ENCODE measurements around the gene OR4B1.

DNA sequence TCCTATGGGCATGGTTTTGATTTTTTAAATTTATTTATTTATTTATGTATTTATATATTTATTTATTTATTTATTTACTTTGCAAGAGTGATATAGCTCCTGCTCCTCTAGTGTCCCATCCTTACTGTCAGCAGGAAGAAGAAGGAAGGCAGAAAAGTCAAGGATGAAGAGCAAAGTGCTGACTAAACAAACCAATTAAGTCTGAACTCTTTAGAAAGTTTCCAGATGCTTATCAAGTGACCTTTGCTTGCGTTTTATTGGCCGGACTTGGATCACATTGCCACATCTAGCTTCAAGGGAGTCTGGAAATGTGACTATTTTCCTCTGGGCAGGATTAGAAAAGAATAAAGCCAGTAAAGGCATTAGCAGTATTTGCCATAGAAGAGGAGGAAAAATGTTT lies 8.7 kb upstream of the OR4B1 start:
- TF ChIP-seq, protein P1, sequence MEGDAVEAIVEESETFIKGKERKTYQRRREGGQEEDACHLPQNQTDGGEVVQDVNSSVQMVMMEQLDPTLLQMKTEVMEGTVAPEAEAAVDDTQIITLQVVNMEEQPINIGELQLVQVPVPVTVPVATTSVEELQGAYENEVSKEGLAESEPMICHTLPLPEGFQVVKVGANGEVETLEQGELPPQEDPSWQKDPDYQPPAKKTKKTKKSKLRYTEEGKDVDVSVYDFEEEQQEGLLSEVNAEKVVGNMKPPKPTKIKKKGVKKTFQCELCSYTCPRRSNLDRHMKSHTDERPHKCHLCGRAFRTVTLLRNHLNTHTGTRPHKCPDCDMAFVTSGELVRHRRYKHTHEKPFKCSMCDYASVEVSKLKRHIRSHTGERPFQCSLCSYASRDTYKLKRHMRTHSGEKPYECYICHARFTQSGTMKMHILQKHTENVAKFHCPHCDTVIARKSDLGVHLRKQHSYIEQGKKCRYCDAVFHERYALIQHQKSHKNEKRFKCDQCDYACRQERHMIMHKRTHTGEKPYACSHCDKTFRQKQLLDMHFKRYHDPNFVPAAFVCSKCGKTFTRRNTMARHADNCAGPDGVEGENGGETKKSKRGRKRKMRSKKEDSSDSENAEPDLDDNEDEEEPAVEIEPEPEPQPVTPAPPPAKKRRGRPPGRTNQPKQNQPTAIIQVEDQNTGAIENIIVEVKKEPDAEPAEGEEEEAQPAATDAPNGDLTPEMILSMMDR (IDR thresholded peaks at IDR 0.05) = no peak
- TF ChIP-seq POLR2AphosphoS5 (IDR thresholded peaks at IDR 0.05; ENCODE audit: low read depth, low read length) = no peak

Data from Panc1 (cell line).